Measurements from ENCODE around the gene SGTA. TPM values are rescaled to one million over a fixed set of nuclear protein-coding genes. Genes with fewer than 3 reads are reported as not detected.

Gene SGTA, protein sequence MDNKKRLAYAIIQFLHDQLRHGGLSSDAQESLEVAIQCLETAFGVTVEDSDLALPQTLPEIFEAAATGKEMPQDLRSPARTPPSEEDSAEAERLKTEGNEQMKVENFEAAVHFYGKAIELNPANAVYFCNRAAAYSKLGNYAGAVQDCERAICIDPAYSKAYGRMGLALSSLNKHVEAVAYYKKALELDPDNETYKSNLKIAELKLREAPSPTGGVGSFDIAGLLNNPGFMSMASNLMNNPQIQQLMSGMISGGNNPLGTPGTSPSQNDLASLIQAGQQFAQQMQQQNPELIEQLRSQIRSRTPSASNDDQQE
- 30.1 and 41.6 TPM in 2 replicates for total RNA-seq

DNA sequence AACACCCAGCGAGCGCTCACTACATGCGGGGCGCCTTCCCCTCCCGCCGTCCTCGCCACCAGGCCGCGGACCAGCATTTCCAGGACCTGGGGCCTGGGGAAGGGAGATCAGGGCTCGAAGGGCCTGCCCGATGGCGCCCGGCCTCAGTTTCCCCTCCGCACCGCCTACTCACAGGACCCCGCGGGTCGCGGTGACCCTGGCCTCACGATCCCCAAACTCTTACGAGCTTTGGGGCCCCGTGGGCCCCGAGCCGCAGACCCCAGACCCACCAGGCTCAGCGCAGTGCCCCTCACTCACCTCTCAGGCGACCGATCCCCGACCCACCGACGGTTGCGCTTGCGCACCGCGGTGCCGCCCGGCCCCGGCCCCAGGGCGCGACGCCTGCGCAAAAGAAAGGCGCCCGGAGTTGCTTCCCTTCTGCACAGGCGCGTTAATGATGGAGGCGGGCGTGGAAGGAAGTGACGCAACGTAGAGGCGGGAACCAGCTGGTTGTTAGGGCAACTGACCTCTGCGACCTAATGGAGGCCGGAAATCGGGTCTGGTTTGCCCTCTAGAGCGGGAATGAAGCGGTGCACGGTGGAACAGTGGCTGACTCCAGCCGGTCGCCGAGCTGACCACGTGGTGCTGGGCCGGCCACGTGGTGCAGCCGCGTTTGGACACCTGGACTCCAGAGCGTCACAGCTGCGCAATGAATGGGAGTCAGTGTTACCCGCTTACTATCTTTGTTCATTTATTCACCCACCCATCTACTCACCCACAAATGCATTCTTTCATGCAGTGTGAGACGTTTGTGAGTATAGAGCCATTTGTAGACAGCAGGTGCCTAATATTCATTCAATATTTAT is at the start of gene SGTA:
Gene SGTA (minus strand): TSS at position 338 of the 845 bp plus-strand sequence. CDS start 14,205 bp downstream, outside the sequence.

GRCh38 chr19:2819540-2820111 is 36.6 kb upstream of the SGTA start, which contains the start of gene ZNF554:
TSS of gene ZNF554 (plus strand) at chr19:2819868. CDS start at chr19:2820072, 204 bp downstream.

DNA sequence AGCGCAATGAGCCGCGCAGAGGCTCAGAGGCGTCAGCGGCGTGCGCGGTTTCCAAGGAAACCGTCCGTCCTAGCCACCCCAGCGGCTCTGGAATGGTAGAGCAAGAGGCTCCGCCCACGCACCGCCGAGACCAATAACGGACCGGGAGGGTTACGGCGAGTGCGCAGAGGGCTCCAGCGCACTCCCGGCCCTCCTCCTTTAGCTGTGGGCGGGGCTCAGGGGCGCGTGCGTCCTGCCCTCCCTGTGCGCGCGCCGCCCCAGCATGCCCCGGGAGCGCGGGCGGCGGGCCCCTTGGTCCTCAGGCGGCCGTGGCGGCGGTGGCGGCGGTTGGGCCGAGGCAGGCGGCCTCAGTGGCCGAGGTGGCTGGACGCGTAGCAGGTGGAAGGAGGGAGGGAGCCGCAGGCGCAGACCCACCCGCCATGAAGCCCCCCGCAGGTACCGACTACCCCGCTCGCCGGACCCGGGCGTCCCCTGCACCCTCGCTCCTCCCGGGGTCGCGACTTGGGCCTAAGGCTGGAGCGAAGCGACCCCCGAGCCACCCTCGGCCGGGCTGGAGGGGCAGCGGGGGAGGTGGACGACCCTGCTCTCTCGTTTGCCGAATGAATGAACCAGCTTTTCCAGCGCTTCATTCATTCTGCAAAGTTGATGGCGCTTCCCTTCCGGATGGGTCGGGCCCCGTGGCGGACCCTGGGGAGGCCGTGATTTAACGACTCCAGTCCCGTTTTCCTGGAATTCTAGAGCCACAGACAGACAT is 2.3 kb upstream of the SGTA start, which contains the start of gene THOP1:
Gene THOP1 (plus strand): TSS at position 260 of the 754 bp plus-strand sequence. CDS start 160 bp downstream, at position 420.

GRCh38 chr19:2739602-2740313 is 43.3 kb downstream of the SGTA start, which contains the start of gene SLC39A3:
TSS of gene SLC39A3 (minus strand) at chr19:2740017. CDS start at chr19:2737257, 2,760 bp downstream.

DNA sequence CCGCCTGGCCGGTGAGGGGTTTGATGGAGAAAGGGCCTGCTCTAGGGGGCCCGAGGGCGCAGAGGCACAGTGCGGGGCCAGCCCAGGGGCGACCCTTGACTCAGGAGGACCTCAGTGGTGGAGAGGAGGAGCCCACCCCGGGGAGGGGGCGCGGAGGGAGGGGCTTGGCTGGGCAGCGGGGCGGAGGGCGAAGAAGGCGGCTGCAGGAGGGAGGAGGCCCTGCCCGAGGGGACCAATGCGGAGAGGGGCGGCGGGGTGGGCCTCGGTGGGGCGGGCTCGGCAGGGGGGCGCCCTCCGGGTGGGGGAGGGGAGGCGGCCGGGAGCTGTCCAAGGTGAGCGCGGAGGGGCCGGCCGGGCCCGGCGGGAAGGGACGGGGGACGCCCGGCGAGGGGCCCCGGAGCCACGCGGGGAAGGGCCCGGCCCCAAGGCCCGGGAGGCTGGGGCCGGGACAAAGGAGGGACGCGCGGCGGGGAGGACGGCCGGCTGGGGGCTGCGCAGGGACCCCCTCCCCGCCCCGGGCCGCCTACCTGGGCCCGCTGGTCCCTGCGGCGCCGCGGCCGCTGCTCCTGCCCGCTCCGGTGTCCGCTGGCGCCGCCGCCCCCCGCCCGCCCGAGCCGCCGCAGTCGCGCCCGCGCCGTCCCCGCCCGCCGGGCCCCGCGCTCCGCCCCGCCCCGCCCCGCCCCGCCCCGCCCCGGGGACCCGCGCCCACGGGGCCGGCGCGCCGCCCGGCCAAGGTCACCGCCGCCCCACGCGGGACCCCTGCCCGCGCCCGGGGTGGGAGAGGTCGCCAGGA is 62.1 kb downstream of the SGTA start, which contains the start of gene DIRAS1:
Gene DIRAS1 (minus strand): TSS at position 596 of the 793 bp plus-strand sequence. CDS start 3,566 bp downstream, outside the sequence.

Other genes with a start within 250 kb of the SGTA start
- gene GNG7, start 80.6 kb downstream of the SGTA start, total RNA-seq, result under 0.01 and 0.14 TPM in 2 replicates
- gene DIRAS1, start 61.9 kb downstream of the SGTA start, total RNA-seq, result 0.34 and 0.71 TPM in 2 replicates
- 29.7 and 40.6 TPM in 2 replicates for gene SLC39A3, start 43.3 kb downstream of the SGTA start, total RNA-seq
- gene THOP1, start 2.2 kb upstream of the SGTA start, total RNA-seq, result 37.6 and 85.9 TPM in 2 replicates
- 4.1 and 6.6 TPM in 2 replicates for gene ZNF554, start 36.6 kb upstream of the SGTA start, total RNA-seq
- gene ZNF555, start 58.2 kb upstream of the SGTA start, total RNA-seq, result 7.2 and 8.8 TPM in 2 replicates
- 0.34 and 0.71 TPM in 2 replicates for gene ZNF556, start 84.1 kb upstream of the SGTA start, total RNA-seq
- gene ZNF57, start 117.7 kb upstream of the SGTA start, total RNA-seq, result 15.4 and 16.1 TPM in 2 replicates
- gene ZNF77, start 161.7 kb upstream of the SGTA start, total RNA-seq, result 10.3 and 12.3 TPM in 2 replicates
- gene TLE6, start 194.3 kb upstream of the SGTA start, total RNA-seq, result 0.28 TPM in 1 of 2 replicates, not detected in the other
- gene TLE2, start 246.0 kb upstream of the SGTA start, total RNA-seq, result 0.34 and 3.9 TPM in 2 replicates